Measurements from ENCODE around the gene SLC18A2.
"Not testable (repeated sequence)": the region's sequence is repeated elsewhere in the genome, so short reads cannot be mapped to it uniquely, and the experiment has no call there.

Gene SLC18A2

DNA sequence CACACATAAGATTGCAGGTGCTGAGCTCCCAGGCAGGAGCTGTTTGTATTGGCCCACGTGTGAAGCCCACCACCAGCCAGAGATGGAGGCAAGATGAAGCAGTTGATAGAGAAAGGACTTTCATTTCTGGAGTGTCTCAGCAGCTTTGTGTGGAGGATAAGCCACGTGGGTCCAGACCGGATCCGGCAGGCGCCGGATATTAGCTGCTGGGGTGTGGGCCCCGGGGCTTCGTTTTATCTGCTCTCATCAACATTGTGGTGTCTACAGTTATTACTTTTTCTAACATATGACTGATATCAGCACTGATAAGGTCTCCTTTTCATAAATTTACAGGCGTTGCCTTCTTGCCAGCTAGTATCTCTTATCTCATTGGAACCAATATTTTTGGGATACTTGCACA is 25.5 kb downstream of the SLC18A2 start:
- DNase-seq = no peak

DNA sequence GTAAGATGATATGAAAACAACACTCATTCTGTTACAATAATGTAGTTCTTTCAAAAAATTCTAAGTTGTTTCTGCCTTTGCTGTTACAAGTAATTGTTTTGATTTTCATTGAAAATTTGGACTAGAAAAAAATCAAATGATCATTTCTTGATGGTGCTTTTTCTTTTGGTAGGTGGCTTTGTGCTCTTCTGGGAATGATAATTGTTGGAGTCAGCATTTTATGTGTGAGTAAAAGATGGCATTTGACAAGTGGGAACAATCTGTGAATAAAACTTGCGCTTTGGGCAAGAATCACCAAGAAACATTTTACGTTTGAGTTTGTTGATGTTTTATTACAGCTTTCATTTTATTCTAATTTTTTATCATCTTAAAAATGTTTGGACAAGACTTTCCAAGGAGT is 25.9 kb downstream of the SLC18A2 start:
- DNase-seq = no peak

DNA sequence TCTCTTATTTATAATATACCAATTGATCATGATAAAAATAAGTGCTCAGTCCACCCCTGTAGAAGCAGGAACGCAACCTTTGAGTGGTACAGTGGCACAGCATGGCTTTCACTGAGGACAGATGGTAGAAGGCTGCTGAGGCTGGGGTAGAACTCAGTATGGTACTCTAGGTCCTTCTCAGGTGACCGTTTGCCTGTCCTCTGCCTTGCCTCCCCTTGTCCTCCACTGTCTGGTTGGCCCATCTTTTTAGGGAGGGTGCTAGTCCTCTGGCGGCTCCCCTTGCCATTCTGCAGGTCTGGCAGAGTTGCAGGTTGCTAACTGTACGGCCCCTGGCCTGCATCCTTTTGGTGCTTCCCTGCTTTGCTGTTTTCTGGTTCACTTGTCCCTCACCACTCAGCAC is 27.3 kb downstream of the SLC18A2 start:
- DNase-seq = no peak

DNA sequence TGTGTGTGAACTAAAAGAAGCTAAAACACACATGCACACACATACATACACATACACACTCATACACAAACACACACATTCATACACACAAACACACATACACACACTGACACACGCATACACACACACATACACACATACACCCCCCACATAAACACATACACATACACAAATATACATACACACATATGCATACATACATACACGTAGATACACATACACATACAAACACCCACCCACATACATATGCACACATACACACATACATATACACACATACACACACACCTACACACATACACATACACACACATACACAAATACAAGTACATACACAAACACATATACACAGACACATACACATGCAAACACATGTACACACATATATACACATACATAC is 28.0 kb downstream of the SLC18A2 start:
- DNase-seq = no peak

DNA sequence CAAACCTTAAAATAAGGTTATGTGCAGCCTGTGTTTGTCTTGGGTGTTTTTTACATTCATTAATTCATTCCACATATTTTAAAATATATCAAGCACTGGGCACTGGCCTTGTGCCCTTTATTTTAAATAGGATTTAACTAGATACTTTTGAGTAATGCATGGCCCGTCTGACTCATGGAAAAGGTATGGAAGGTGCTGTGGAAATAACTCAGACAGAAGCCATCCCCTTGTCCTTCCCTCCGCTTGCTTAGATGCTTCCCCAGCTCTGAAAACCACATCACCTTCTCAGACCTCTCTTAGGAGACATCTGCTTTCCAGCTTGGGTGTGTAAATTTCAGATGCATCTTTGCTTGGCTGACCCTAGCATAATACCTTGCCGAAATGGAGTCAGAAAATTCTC is 30.5 kb downstream of the SLC18A2 start:
- no peak for DNase-seq

DNA sequence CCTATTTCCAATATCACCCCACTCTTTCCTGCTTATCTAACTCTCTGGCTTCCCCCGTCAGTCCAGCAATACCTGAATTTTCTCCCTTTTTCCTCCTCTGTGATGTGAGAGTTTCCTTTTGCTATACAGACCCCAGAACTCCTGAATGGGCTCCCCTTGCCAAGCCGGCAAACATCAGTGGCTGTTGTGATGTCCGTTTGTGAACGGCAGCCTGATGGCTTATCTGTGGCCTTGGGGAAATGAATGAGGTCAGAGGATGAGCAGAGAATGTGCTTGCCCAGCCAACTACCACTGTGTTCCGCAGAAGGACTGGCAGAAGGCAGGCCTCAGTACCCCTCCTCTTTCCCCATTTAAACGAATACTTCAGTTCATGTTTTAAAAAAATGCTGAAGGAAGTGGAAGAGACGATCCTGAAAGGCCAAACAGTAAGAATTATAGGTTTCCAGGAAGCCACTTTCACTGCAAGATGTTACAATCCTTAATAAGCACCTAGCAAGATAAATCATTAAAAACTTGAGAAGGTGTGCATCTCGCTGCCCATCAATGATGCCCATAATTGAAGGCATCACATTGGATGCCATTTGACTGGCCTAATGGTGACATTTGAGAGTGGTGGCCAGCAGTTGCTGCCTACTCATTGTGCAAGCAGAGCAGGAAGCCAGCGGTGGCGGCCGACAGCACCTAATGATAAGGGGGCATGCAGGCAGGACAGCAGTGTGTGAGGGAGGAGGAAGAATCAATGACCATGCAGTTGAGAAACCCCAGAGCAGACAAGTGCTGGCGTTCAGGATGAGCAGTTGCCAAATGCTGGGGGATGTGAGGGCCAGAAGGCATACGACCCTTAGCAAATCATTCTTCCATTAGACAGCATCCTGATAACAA is 31.5 kb downstream of the SLC18A2 start:
- DNase-seq = no peak

DNA sequence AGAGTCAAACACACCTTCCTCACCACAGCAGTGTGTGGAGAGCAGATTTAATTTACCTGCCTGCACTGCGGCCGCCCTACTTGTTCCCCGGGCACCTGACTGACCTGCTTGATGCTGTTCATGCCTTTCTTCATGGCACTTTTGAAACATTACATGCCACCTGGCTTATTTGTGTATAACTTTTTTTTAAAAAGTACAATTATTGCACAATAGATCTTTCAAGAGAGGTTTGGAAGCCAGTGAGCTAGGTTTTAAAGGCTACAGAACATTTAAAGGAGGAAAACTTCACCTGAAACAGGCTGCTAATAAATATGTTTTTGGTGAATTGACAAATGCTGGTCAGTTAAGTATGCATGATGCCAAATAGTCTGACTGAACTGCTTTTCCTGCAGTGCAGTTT is 33.1 kb downstream of the SLC18A2 start:
- DNase-seq = no peak

DNA sequence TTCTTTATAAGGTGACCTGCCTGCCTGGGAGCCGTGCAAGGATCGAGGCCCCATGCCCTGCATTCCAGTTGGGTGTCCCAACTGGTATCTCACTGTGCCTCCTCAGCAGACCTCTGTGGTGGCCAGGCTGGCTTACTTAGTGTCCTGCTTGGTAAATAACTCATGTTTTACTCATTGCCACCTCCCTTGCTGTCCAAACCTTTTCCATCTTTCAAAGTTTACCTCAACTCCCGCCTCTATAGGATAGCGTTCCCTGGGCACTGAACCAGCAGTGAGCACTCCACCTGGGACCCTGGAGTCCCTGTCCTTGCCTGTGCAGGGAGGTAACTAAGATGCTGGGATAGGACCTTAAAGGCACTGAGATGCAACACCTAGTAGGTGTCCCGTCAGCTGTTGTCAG is 33.6 kb downstream of the SLC18A2 start:
- no peak for DNase-seq

DNA sequence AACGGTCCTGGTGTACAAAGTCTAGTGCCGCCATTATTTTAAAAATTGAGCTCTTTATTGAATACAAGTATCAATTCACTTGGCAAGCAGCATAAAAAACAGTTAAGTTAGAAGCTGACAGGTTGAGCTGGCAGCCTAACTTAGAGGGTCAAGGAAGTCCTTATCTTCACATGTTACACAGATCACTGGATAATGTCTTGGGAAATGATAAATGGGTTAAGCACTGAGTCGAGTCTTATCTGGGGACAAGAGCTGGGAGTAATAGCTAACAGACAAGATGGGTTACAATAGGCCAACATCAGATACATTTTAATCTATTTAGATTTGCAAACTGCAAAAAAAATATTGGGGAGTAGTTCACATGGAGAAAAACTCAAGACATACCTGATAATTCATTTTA is 34.2 kb downstream of the SLC18A2 start:
- DNase-seq = no peak

DNA sequence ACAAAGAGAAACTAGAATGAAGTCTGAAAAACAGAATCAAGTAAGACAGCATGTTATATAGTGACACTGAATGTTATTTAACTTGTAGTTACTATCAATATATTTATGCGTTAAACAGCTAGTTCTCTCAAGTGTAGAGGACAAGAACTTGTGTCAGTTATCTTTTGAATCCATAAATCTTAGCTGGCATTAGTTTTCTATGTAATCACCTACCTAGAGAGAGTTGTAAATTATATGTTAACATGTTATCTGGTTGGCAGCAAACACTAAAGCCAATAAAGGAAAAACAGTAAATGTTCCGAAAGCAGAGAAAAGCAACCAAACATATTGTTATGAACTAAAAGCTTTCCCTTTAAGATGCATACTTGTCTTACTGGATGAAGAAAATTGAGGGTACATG is 36.8 kb downstream of the SLC18A2 start:
- DNase-seq = no peak

DNA sequence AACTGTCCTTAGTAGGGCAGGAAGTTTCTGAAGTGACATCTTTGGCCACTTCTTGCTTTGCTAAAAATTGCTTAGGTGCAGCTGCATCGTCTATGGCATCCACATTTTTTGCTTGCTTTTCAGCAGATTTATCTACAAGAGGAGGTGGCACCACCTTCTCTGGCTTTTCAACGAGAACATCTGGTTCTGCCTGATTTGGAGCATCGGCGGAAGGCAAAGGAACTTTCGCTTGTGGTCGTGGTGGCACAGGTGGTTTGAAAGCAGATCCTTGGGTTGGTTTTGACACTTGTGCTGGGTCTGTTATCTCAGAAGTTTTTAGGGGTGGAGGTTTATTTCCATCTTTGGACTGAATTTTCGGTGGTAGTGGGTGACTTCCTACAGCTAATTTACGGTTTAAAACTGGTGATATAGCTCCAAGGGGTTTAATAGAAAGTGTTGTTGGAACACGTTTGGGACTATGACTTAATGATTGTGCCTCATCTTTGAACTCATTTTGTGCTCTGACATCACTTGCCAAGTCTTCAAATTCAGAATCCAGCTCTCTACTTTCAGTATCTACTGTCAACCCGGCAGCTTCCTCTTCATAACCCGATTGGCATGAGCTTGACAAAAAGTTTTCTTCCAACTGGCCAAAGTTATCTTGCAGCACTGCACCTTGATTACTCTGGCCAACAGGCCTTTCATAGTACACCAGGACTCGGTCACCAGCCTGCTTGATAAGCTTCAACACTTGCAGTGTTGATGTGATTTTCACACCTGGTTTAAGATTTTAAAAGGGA is 44.0 kb downstream of the SLC18A2 start:
- no peak for DNase-seq

DNA sequence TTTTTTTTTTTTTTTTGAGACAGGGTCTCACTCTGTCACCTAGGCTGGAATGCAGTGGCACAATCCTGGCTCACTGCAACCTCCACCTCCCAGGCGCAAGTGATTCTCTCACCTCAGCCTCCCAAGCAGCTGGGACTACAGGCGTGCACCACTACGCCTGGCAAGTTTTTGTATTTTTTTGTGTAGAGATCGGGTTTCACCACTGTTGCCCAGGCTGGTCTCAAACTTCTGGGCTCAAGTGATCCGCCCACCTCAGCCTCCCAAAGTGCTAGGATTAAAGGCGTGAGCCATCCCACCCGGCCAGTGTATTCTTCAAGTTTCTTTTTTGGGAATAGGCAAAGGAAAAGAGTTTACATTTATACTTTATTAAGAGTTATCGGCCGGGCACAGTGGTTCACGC is 50.0 kb downstream of the SLC18A2 start:
- not testable (repeated sequence) for DNase-seq

DNA sequence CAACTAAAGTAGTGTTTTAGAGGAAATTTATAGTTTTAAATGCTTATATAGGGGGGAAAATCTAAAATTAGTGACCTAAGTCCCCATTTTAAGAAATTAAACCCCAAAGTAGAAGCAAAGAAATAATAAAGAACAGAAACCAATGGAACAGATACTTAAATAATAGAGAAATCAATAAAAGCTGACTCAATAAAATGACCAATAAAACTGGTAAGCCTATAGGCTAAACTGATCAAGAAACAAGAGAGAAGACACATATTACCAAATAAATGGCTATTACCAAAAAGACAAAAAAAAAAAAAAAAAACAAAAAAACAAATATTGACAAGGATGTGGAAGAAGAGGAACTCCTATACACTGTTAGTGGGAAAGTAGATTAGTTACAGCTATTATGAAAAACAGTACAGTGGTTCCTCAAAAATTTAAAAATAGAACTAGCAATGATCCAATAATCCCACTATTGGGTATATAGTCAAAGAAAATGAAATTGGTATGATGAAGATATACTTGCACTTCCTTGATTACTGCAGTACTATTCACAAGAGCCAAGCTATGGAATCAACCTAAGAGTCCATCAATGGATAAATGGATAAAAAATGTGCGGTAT is 53.2 kb downstream of the SLC18A2 start:
- no peak for DNase-seq

DNA sequence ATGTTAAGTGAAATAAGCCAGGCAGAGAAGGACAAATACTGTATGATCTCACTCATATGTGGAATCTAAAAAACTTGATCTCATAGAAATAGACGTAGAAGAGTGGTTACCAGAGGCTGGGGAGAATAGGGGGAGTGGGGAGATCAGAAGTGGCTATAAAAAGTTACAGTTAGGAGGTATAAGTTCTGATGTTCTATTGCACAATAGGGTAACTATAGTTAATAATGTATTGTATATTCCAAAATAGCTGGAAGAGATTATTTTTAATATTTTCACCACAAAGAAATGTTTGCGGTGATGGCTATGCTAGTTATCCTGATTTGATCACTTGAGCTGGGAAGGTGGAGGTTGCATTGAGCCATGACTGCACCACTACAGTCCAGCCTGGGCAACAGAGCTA is 53.8 kb downstream of the SLC18A2 start:
- no peak for DNase-seq

DNA sequence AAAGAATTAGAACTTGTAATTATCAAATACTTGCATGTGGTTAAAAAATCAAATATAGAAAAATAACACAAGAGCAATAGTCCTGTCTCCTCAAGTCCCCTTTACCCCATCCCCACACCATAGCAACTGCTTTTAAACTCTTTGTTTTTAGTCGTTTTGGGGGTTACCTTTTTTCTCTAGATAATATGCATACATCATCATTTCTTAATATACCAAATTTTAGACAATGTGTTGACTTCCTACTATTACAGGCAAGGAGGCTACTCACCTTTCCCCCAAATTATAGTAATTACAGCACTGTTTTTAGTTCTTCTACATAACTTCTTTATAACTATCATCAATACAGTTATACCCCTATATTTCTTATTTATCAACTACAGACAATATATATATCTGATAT is 57.3 kb downstream of the SLC18A2 start:
- DNase-seq = no peak

DNA sequence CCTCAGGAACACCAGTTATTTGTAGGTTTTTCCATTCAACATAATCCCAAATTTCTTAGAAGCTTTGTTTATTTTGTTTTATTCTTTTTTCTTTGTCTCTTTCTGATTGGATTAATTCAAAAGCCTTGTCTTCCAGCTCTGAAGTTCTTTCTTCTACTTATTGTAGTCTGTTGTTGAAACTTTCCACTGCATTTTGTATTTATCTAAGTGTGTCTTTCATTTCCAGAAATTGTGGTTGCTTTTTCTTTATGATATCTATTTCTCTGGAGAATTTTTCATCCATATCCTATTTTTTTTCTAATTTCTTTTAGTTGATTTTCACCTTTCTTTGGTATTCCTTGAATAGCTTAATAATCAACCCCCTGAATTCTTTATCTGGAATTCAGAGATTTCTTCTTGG is 58.5 kb downstream of the SLC18A2 start:
- no peak for DNase-seq

DNA sequence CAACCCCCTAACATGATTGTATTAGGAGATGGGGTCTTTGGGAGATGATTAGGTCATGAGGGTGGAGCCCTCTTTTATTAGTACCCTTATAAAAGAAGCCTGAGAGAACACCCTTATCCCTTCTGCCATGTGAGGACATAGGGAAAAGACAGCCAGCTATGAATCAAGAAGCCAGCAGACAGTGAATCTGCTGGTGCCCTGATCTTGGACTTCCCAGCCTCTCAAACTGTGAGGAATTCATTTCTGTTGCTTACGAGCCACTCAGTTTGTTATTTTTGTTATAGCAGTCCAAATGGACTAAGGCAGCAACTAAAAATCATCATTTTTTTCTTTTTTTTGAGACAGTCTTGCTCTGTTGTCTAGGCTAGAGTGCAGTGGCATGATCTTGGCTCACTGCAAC is 59.8 kb downstream of the SLC18A2 start:
- no peak for DNase-seq

DNA sequence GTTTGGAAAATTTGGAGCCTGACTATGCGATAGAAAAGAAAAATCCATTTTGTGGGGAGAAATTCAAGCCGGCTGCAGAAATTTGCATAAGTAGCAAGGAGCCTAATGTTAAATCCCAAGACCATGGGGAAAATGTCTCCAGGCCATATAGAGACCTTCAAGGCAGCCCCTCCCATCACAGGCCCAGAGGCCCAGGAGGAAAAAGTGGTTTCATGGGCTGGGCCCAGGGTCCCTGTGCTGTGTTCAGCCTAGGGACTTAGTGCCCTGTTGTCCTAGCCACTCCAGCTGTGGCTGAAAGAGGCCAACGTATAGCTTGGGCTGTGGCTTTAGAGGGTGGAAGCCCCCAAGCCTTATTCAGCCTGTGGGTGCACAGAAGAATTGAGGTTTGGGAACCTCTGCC is 62.5 kb downstream of the SLC18A2 start:
- not testable (repeated sequence) for DNase-seq

DNA sequence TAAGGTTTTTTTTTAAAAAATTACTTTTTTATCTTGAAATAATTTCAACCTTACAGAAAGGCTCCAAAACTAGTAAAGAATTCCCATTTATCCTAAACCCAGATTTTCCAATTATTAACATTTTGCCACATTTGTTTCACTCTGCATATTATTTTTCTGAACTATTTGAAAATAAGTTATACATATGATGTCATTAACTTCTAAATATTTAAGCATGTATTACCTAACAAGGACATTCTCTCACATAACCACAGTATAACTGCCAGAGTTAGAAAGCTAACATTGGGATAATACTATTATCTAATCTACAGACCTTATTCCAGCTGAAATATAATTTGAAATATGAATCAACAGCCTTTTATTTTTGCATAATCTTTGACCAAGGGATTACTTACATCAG is 65.8 kb downstream of the SLC18A2 start:
- DNase-seq = no peak

DNA sequence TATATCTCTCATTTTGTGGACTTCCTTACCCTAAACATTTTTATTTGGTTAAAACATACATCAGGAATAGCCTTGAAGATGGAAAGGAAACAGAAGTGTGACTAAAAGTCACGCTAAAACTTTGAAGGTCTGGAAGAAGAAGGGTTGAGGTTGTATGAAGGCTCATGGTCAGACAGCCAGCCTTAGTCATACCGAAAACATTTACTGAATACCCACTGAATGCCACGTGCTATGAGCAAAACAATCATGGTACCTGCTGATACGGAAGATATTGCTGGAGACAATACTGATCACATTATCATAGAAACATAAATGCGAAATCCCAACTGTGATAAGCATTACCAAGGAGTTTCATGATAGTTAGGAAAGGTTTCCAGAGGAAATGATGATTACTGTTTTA is 70.3 kb downstream of the SLC18A2 start:
- no peak for DNase-seq

DNA sequence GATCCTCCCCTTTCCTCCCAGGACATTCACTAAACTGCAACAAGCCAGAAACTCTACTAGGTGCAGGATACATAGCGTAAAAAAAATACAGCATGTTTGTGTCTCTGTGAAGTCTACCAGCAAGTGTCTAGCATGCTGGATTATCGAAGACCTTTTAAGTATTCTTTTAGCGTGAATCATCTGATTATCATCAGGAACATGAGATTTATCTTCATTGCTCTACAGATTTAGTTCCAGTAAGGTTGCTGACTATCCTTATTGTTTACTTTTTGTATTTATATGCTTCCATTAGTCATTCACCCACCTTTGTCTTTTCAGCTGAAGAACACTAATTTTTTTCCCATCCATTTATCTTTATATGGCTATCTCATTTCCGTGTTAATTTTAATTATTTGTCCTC is 71.5 kb downstream of the SLC18A2 start:
- DNase-seq = no peak

DNA sequence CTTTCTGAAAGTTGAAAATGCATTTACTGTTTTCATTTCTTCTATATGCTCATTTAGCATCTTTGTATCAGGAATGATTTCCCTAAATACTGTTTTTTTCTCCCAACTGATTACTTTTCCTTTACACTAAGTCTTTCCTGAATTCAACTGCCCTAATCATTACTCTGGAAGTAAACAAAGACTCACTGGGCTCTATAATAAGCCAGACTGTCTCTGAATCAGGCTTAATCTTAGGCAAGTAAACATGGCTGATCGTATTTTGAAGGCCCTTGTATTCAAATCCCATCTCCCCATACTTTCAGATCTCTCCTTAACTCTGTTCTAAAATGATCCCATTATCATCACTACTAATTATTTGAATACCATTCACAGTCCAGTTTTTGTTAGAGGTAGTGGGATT is 72.7 kb downstream of the SLC18A2 start:
- no peak for DNase-seq

DNA sequence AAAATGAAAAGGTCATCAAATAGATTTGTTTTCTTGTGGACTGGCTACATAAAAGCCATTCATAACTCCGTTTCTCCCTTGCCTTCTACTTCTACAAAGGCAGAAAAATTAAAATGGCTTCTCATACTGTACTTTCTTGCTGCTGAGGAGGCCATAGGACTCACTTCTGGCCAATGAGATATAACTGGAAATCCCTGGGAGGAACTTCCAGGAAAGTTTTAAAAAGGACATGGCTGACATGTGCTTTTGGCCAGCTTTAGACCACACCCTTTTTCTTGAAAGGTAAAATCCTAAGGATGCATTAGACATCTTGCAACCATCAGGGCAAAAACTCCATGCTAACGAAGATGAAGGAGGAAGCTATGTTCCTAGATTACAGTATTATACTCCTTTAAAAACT is 75.8 kb downstream of the SLC18A2 start:
- no peak for DNase-seq

DNA sequence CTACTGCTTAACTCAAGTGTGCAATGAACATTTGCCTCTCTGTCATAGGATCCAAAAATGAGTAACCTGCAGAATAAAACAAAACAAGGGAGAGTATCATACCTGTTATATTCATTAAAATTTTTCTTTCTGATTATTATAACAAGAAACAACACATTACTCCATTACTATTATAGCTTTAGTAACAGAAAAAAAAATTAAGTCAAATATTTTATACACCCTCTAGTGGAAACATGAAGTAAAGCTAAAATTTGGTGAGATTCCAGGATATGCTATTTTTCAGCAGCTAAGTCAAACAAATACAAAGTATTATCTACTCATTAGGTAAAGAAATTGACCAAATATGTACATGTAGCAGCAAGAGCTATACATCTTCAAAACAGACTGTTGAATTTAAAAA is 78.0 kb downstream of the SLC18A2 start:
- no peak for DNase-seq
